Measurements from ENCODE around the gene KLF6. TPM values are rescaled to one million over a fixed set of nuclear protein-coding genes. Genes with fewer than 3 reads are reported as not detected.

The KLF6 gene
- total and polyA plus RNA-seq, 2 donors (not counting 1 experiment from before 2014, with no cell fraction given), result 96.1 to 105 TPM

DNA sequence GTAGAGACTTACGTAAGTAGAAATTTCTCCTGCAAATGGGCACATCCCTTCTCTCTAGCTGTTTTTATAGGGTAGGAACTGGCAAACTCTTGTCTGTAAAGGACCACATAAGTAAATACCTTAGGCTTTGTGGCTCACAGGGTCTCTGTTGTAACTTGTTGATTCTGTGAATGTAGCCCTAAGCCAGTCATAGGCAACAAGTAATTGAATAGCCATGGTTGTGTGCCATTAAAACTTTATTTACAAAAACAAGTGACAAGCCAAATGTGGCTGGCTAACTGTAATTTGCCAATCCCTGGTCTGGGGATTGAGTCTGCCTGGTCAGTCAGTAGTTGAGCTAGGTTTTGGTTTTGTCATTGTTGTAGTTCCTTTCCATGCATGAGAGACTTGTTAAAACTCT is 5.3 kb upstream of the KLF6 start:
- Histone ChIP-seq H3K79me2 (ENCODE audit: control insufficient read depth, insufficient read depth, low read length) (peaks cover 3% of the 10 kb centered on the region), H3K4me2 (ENCODE audit: extremely low read depth, insufficient read depth, low read length) (no peak overlapping the region), H4K20me1 (ENCODE audit: control insufficient read depth, extremely low read depth, insufficient read depth, low read length) (no peaks in the 10 kb centered on the region)

GRCh38 chr10:3789621-3790020 is 4.6 kb upstream of the KLF6 start:
- no peaks in the 10 kb centered on the region for H3K27me3 ChIP-seq (ENCODE audit: control insufficient read depth, insufficient read depth, low read length)
- no peak overlapping the region for H3K9ac ChIP-seq (ENCODE audit: insufficient read depth, low read length)
- no peak overlapping the region for H3K27ac ChIP-seq (ENCODE audit: insufficient read depth, low read length)
- H3K36me3 ChIP-seq (ENCODE audit: control insufficient read depth, insufficient read depth, low read length), result no peaks in the 10 kb centered on the region
- no peak for TF ChIP-seq EZH2 (IDR thresholded peaks at IDR 0.05; ENCODE audit: low read length, missing control alignments)
- TF ChIP-seq CTCF (conservative IDR thresholded peaks at IDR 0.05 in 1 of 2, IDR thresholded peaks at IDR 0.05 in 1 of 2; ENCODE audit: low read depth in 1 of 2, low read length in 2 of 2), result no peak
- no peaks in the 10 kb centered on the region for H3K9me3 ChIP-seq (ENCODE audit: control insufficient read depth, insufficient read depth, low read depth, low read length)
- H3K4me2 ChIP-seq (ENCODE audit: extremely low read depth, insufficient read depth, low read length), result no peak overlapping the region
- H3K4me1 ChIP-seq (ENCODE audit: control insufficient read depth, extremely low read depth, insufficient read depth, low read length), result no peaks in the 10 kb centered on the region
- H3K4me3 ChIP-seq (replicated peaks in 1 of 4; ENCODE audit: control extremely low read depth in 1 of 4, insufficient read depth in 1 of 4, low read depth in 3 of 4, low read length in 4 of 4), result no peak overlapping the region
- peaks cover 7% of the 10 kb centered on the region for H3K79me2 ChIP-seq (ENCODE audit: control insufficient read depth, insufficient read depth, low read length)
- H4K20me1 ChIP-seq (ENCODE audit: control insufficient read depth, extremely low read depth, insufficient read depth, low read length), result no peaks in the 10 kb centered on the region
- H2AFZ ChIP-seq (ENCODE audit: low read length), result no peak overlapping the region
- DNase-seq (ENCODE audit: low read depth in 2 of 2), result no peak

More for the DNA sequence above, 5.3 kb upstream of the KLF6 start:
- no peaks in the 10 kb centered on the region for H3K36me3 ChIP-seq (ENCODE audit: control insufficient read depth, insufficient read depth, low read length)
- no peaks in the 10 kb centered on the region for H3K27me3 ChIP-seq (ENCODE audit: control insufficient read depth, insufficient read depth, low read length)
- TF ChIP-seq EZH2 (IDR thresholded peaks at IDR 0.05; ENCODE audit: low read length, missing control alignments) (no peak), CTCF (conservative IDR thresholded peaks at IDR 0.05 in 1 of 2, IDR thresholded peaks at IDR 0.05 in 1 of 2; ENCODE audit: low read depth in 1 of 2, low read length in 2 of 2) (no peak)
- no peak overlapping the region for H2AFZ ChIP-seq (ENCODE audit: low read length)
- H3K9me3 ChIP-seq (ENCODE audit: control insufficient read depth, insufficient read depth, low read depth, low read length), result no peaks in the 10 kb centered on the region
- DNase-seq (ENCODE audit: low read depth in 2 of 2), result no peak
- H3K4me1 ChIP-seq (ENCODE audit: control insufficient read depth, extremely low read depth, insufficient read depth, low read length), result no peaks in the 10 kb centered on the region
- no peak overlapping the region for H3K9ac ChIP-seq (ENCODE audit: insufficient read depth, low read length)
- H3K4me3 ChIP-seq (replicated peaks in 1 of 4; ENCODE audit: control extremely low read depth in 1 of 4, insufficient read depth in 1 of 4, low read depth in 3 of 4, low read length in 4 of 4), result no peak overlapping the region
- no peak overlapping the region for H3K27ac ChIP-seq (ENCODE audit: insufficient read depth, low read length)

- no peak overlapping the region for H3K4me2 ChIP-seq (ENCODE audit: extremely low read depth, insufficient read depth, low read length)
- TF ChIP-seq EZH2 (IDR thresholded peaks at IDR 0.05; ENCODE audit: low read length, missing control alignments) (no peak), CTCF (conservative IDR thresholded peaks at IDR 0.05 in 1 of 2, IDR thresholded peaks at IDR 0.05 in 1 of 2; ENCODE audit: low read depth in 1 of 2, low read length in 2 of 2) (no peak)
- H3K36me3 ChIP-seq (ENCODE audit: control insufficient read depth, insufficient read depth, low read length), result no peaks in the 10 kb centered on the region
- H3K9me3 ChIP-seq (ENCODE audit: control insufficient read depth, insufficient read depth, low read depth, low read length), result no peaks in the 10 kb centered on the region
- H3K27ac ChIP-seq (ENCODE audit: insufficient read depth, low read length), result no peak overlapping the region
- H2AFZ ChIP-seq (ENCODE audit: low read length), result no peak overlapping the region
- no peaks in the 10 kb centered on the region for H4K20me1 ChIP-seq (ENCODE audit: control insufficient read depth, extremely low read depth, insufficient read depth, low read length)
- no peaks in the 10 kb centered on the region for H3K4me1 ChIP-seq (ENCODE audit: control insufficient read depth, extremely low read depth, insufficient read depth, low read length)
- no peak for DNase-seq (ENCODE audit: low read depth in 2 of 2)
- no peak overlapping the region for H3K9ac ChIP-seq (ENCODE audit: insufficient read depth, low read length)
- no peak overlapping the region for H3K4me3 ChIP-seq (replicated peaks in 1 of 4; ENCODE audit: control extremely low read depth in 1 of 4, insufficient read depth in 1 of 4, low read depth in 3 of 4, low read length in 4 of 4)
- no peaks in the 10 kb centered on the region for H3K27me3 ChIP-seq (ENCODE audit: control insufficient read depth, insufficient read depth, low read length)
- peaks cover 25% of the 10 kb centered on the region for H3K79me2 ChIP-seq (ENCODE audit: control insufficient read depth, insufficient read depth, low read length)
Measured at GRCh38 chr10:3787816-3788215, 2.8 kb upstream of the KLF6 start.

Measured in fibroblast of lung (primary cell).